Measurements from ENCODE around the gene SGMS2. TPM values are rescaled to one million over a fixed set of nuclear protein-coding genes. Genes with fewer than 3 reads are reported as not detected.

Gene SGMS2
- total RNA-seq, 1 donor from 2014 or later: not detected

DNA sequence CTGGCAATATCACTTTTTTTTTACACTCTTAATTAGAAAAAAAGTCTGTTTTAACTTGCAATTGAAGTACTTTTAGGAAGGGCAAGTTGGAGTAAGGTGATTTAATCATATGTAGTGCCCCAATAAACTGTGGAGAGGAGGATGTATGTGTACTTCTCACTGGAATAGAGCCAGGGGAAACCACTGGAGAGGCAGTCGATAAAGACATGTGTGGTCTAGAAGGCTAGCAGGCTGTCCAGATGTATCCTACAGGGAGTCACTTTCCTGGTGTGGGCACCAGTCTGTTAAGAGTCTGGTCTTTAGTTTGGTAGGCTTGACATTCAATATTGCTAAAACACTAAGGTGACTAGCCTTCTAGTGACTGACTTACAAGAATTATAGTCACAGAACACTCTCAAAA, 9.6 kb upstream of the SGMS2 start:
- H3K4me3 Mint-ChIP-seq (ENCODE audit: unreplicated experiment): no peak overlapping the region
- peaks cover 2% of the 10 kb centered on the region for H3K27me3 Mint-ChIP-seq (ENCODE audit: unreplicated experiment)
- no peaks in the 10 kb centered on the region for H3K4me1 Mint-ChIP-seq (ENCODE audit: low read depth, unreplicated experiment)
- no peaks in the 10 kb centered on the region for H3K9me3 Mint-ChIP-seq (ENCODE audit: unreplicated experiment)
- no peak for DNase-seq
- TF ChIP-seq CTCF (IDR thresholded peaks at IDR 0.05; ENCODE audit: partially characterized antibody, unreplicated experiment): no peak
- no peak overlapping the region for H3K27ac Mint-ChIP-seq (ENCODE audit: unreplicated experiment)
- H3K36me3 Mint-ChIP-seq (ENCODE audit: unreplicated experiment): no peaks in the 10 kb centered on the region

DNA sequence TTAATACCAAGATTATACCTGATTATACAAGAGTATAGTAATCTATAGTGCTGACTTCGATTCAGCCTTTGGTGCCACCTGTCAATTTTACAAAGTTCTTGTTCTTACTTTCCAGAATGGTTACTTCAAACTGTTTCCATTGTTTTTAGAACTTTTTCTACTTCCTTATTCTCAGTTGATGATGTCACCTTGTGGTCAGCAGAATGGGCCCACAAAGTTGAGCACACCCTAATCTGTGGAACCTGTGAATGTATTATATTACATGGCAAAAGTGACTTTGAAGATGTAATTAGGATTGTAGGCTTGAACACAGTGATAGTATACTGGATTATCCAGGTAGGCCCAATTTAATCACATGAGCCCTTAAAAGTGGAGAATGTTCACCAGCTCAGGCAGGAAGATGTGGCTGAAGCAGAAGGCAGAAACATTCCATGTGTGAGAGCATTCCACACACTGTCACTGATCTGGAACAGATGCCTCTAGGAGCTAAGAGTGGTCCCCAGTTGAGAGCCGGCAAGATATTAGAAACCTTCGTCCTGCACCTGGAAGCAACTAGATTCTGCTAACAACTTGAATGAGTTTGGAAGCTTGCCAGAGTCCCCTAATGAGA, 6.3 kb upstream of the SGMS2 start:
- Mint-ChIP-seq H3K9me3 (ENCODE audit: unreplicated experiment) (no peaks in the 10 kb centered on the region), H3K36me3 (ENCODE audit: unreplicated experiment) (no peaks in the 10 kb centered on the region), H3K27ac (ENCODE audit: unreplicated experiment) (no peak overlapping the region), H3K4me3 (ENCODE audit: unreplicated experiment) (no peak overlapping the region), H3K4me1 (ENCODE audit: low read depth, unreplicated experiment) (no peaks in the 10 kb centered on the region), H3K27me3 (ENCODE audit: unreplicated experiment) (peaks cover 2% of the 10 kb centered on the region)
- TF ChIP-seq CTCF (IDR thresholded peaks at IDR 0.05; ENCODE audit: partially characterized antibody, unreplicated experiment): no peak
- DNase-seq: no peak

DNA sequence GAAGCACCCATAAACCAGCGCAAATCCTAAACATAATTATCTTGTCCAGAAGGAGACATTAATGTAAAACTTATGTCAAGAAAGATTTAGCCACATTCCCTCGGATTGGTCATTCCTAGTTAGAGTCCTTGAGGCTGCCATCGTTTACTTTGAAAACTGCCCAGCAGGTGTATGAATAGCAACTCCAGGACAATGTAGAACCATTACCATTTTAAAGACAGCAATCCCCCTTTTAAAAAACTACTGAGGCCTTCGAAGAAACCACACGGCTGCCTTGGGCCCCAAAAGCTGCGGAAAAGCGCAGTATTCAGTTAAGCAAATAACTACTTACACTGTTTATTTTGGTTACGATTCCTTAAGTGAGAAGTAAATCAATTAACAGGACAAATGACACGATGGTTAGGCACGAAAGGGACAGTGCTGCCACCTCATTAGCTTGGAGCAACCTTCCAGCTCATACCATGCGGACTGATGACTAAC, 822 bp upstream of the SGMS2 start:
- no peak overlapping the region for H3K27ac Mint-ChIP-seq (ENCODE audit: unreplicated experiment)
- no peak for DNase-seq
- no peaks in the 10 kb centered on the region for H3K4me1 Mint-ChIP-seq (ENCODE audit: low read depth, unreplicated experiment)
- H3K4me3 Mint-ChIP-seq (ENCODE audit: unreplicated experiment): peak overlapping the region; percentile 96
- H3K36me3 Mint-ChIP-seq (ENCODE audit: unreplicated experiment): no peaks in the 10 kb centered on the region
- peaks cover 9% of the 10 kb centered on the region for H3K27me3 Mint-ChIP-seq (ENCODE audit: unreplicated experiment)
- H3K9me3 Mint-ChIP-seq (ENCODE audit: unreplicated experiment): peaks cover 4% of the 10 kb centered on the region
- no peak for TF ChIP-seq CTCF (IDR thresholded peaks at IDR 0.05; ENCODE audit: partially characterized antibody, unreplicated experiment)

GRCh38 chr4:107825072-107825824, 516 bp downstream of the SGMS2 start:
- peaks cover 9% of the 10 kb centered on the region for H3K27me3 Mint-ChIP-seq (ENCODE audit: unreplicated experiment)
- peak overlapping the region; percentile 90 for H3K4me3 Mint-ChIP-seq (ENCODE audit: unreplicated experiment)
- H3K36me3 Mint-ChIP-seq (ENCODE audit: unreplicated experiment): no peaks in the 10 kb centered on the region
- no peaks in the 10 kb centered on the region for H3K4me1 Mint-ChIP-seq (ENCODE audit: low read depth, unreplicated experiment)
- peaks cover 4% of the 10 kb centered on the region for H3K9me3 Mint-ChIP-seq (ENCODE audit: unreplicated experiment)
- DNase-seq: peak; percentile 59
- H3K27ac Mint-ChIP-seq (ENCODE audit: unreplicated experiment): no peak overlapping the region
- TF ChIP-seq CTCF (IDR thresholded peaks at IDR 0.05; ENCODE audit: partially characterized antibody, unreplicated experiment): no peak

GRCh38 chr4:107826421-107826980, 1.8 kb downstream of the SGMS2 start:
- Mint-ChIP-seq H3K36me3 (ENCODE audit: unreplicated experiment) (no peaks in the 10 kb centered on the region), H3K9me3 (ENCODE audit: unreplicated experiment) (peaks cover 4% of the 10 kb centered on the region), H3K27me3 (ENCODE audit: unreplicated experiment) (peaks cover 9% of the 10 kb centered on the region), H3K27ac (ENCODE audit: unreplicated experiment) (no peak overlapping the region), H3K4me3 (ENCODE audit: unreplicated experiment) (no peak overlapping the region), H3K4me1 (ENCODE audit: low read depth, unreplicated experiment) (no peaks in the 10 kb centered on the region)
- no peak for DNase-seq
- TF ChIP-seq CTCF (IDR thresholded peaks at IDR 0.05; ENCODE audit: partially characterized antibody, unreplicated experiment): no peak
